H9 (cell line): Measurements from ENCODE around the gene PRPF19. TPM values are rescaled to one million over a fixed set of nuclear protein-coding genes. Genes with fewer than 3 reads are reported as not detected.

Experiments used
- DNase-seq: peaks from one replicate; pipeline ENCODE4 v3.0.0-alpha.2; 2017
- H2AFZ ChIP-seq: one replicate; pipeline ENCODE4 v1.6.1; 2013; ENCODE audit warnings: mild to moderate bottlenecking, low read length, control low read depth, moderate library complexity
- H2AK5ac ChIP-seq: 2 replicates; pipeline ENCODE4 v1.6.1; 2013; ENCODE audit warnings: low read length, control low read depth, mixed read lengths; ENCODE audit not compliant: insufficient read length
- H2BK120ac ChIP-seq: one replicate; pipeline ENCODE4 v1.6.1; 2013; ENCODE audit warnings: low read depth, mild to moderate bottlenecking, low read length, control low read depth, inconsistent platforms; ENCODE audit not compliant: poor library complexity, severe bottlenecking
- H2BK12ac ChIP-seq: 2 replicates; pipeline ENCODE4 v1.6.1; 2013; ENCODE audit warnings: low read length, control low read depth, mixed read lengths, low read depth; ENCODE audit not compliant: insufficient read length
- H2BK15ac ChIP-seq: 2 replicates; pipeline ENCODE4 v1.6.1; 2013; ENCODE audit warnings: low read depth, low read length, control low read depth
- H2BK20ac ChIP-seq: one replicate; pipeline ENCODE4 v1.6.1; 2013; ENCODE audit warnings: low read depth, mild to moderate bottlenecking, low read length, control low read depth, inconsistent platforms; ENCODE audit not compliant: poor library complexity, severe bottlenecking
- H2BK5ac ChIP-seq: 2 replicates; pipeline ENCODE4 v1.6.1; 2013; ENCODE audit warnings: low read length, control low read depth, mixed read lengths; ENCODE audit not compliant: insufficient read length
- H3K14ac ChIP-seq: 2 replicates; pipeline ENCODE4 v1.6.1; 2013; ENCODE audit warnings: low read length, control low read depth; ENCODE audit not compliant: insufficient read depth
- H3K18ac ChIP-seq: 2 replicates; pipeline ENCODE4 v1.6.1; 2013; ENCODE audit warnings: low read depth, mild to moderate bottlenecking, mixed read lengths, low read length, control low read depth; ENCODE audit not compliant: insufficient read length
- H3K23ac ChIP-seq: 2 replicates; pipeline ENCODE4 v1.6.1; 2013; ENCODE audit warnings: low read length, control low read depth, mixed read lengths, low read depth; ENCODE audit not compliant: insufficient read length
- H3K23me2 ChIP-seq: 2 replicates; pipeline ENCODE4 v1.6.1; 2013; ENCODE audit warnings: low read depth, mild to moderate bottlenecking, mixed read lengths, low read length, control low read depth; ENCODE audit not compliant: insufficient read length, poor library complexity, severe bottlenecking
- H3K27ac ChIP-seq: 2 replicates; pipeline ENCODE4 v1.5.1; 2013; ENCODE audit warnings: low read length, control low read depth, mixed read lengths, low read depth; ENCODE audit not compliant: insufficient read length
- H3K27me3 ChIP-seq: 2 replicates; pipeline ENCODE4 v1.6.1; 2013; ENCODE audit warnings: low read length, control low read depth, inconsistent platforms; ENCODE audit not compliant: insufficient read depth
- H3K4ac ChIP-seq: 2 replicates; pipeline ENCODE4 v1.6.1; 2013; ENCODE audit warnings: low read depth, mild to moderate bottlenecking, control low read depth, inconsistent platforms, low read length, moderate library complexity
- H3K4me1 ChIP-seq: 2 replicates; pipeline ENCODE4 v1.6.1; 2013; ENCODE audit warnings: low read length, control low read depth, inconsistent platforms; ENCODE audit not compliant: insufficient read depth
- H3K4me2 ChIP-seq: 2 replicates; pipeline ENCODE4 v1.6.1; 2013; ENCODE audit warnings: low read length, control low read depth, mixed read lengths; ENCODE audit not compliant: insufficient read length, insufficient read depth
- H3K56ac ChIP-seq: 2 replicates; pipeline ENCODE4 v1.6.1; 2013; ENCODE audit warnings: low read depth, mild to moderate bottlenecking, mixed read lengths, low read length, control low read depth; ENCODE audit not compliant: insufficient read length
- H3K79me1 ChIP-seq: 2 replicates; pipeline ENCODE4 v1.6.1; 2013; ENCODE audit warnings: low read depth, mild to moderate bottlenecking, moderate library complexity, low read length, control low read depth, inconsistent platforms; ENCODE audit not compliant: insufficient read depth, poor library complexity, severe bottlenecking
- H3K79me2 ChIP-seq: 2 replicates; pipeline ENCODE4 v1.6.1; 2013; ENCODE audit warnings: low read length, control low read depth, inconsistent platforms; ENCODE audit not compliant: insufficient read depth
- H3K9ac ChIP-seq: 2 replicates; pipeline ENCODE4 v1.6.1; 2013; ENCODE audit warnings: low read length, control low read depth, mixed read lengths; ENCODE audit not compliant: insufficient read length; ENCODE audit errors: extremely low read depth
- H3K9me3 ChIP-seq: one replicate; pipeline ENCODE4 v1.6.1; 2013; ENCODE audit warnings: low read depth, low read length, inconsistent platforms; ENCODE audit not compliant: control insufficient read depth
- H3T11ph ChIP-seq: one replicate; pipeline ENCODE4 v1.6.1; 2013; ENCODE audit warnings: mild to moderate bottlenecking, low read length, control low read depth, inconsistent platforms
- H4K20me1 ChIP-seq: one replicate; pipeline ENCODE4 v1.6.1; 2013; ENCODE audit not compliant: control insufficient read depth, insufficient read length, insufficient read depth
- H4K5ac ChIP-seq: 2 replicates; pipeline ENCODE4 v1.6.1; 2013; ENCODE audit warnings: low read depth, mild to moderate bottlenecking, mixed read lengths, low read length, control low read depth; ENCODE audit not compliant: insufficient read length
- H4K8ac ChIP-seq: replicated peaks from 2 replicates; pipeline ENCODE4 v1.6.1; 2013; ENCODE audit warnings: low read length, control low read depth, mixed read lengths, low read depth; ENCODE audit not compliant: insufficient read length
- H4K91ac ChIP-seq: 2 replicates; pipeline ENCODE4 v1.6.1; 2013; ENCODE audit warnings: low read depth, mild to moderate bottlenecking, moderate library complexity, mixed read lengths, low read length, control low read depth; ENCODE audit not compliant: insufficient read length
- H3K27ac Mint-ChIP-seq, 3 experiments: 2 replicates in 2 of 3; 3 replicates in 1 of 3; pipeline ENCODE4 v1.8.0; 2020 to 2021; ENCODE audit warnings: mixed read lengths in 3 of 3, mild to moderate bottlenecking in 1 of 3, moderate library complexity in 1 of 3
- H3K27me3 Mint-ChIP-seq: 2 replicates; pipeline ENCODE4 v1.8.0; 2021; ENCODE audit warnings: low read depth, mild to moderate bottlenecking, moderate library complexity, mixed read lengths
- H3K36me3 Mint-ChIP-seq, 3 experiments: 2 replicates in 2 of 3; 3 replicates in 1 of 3; pipeline ENCODE4 v1.8.0; 2020 to 2021; ENCODE audit warnings: low read depth in 3 of 3, mixed read lengths in 3 of 3; ENCODE audit not compliant: insufficient read depth in 1 of 3
- H3K4me1 Mint-ChIP-seq, 2 experiments: 2 replicates each; pipeline ENCODE4 v1.8.0; 2020; ENCODE audit warnings: mixed read lengths in 2 of 2
- H3K4me3 Mint-ChIP-seq, 2 experiments: 2 replicates in 1 of 2; 3 replicates in 1 of 2; pipeline ENCODE4 v1.8.0; 2020 to 2021; ENCODE audit warnings: mild to moderate bottlenecking in 2 of 2, mixed read lengths in 2 of 2, moderate library complexity in 1 of 2
- H3K9me3 Mint-ChIP-seq, 2 experiments: 2 replicates in 1 of 2; 3 replicates in 1 of 2; pipeline ENCODE4 v1.8.0; 2020; ENCODE audit warnings: mild to moderate bottlenecking in 2 of 2, mixed read lengths in 2 of 2, moderate library complexity in 1 of 2
- CTCF ChIP-seq: fragments of 200-600 bp; sonication (generic); conservative IDR thresholded peaks from 3 replicates; pipeline ENCODE4 v1.8.0; 2021; ENCODE audit warnings: antibody characterized with exemption, mild to moderate bottlenecking
- WGBS: extraction: QIAGEN DNeasy Blood & Tissue Kit; methylation state at CpG from one replicate; pipeline ENCODE4 v1.1.7; 2013; ENCODE audit warnings: missing lambda C conversion rate, low lambda C conversion rate, mixed read lengths; ENCODE audit not compliant: insufficient read length; ENCODE audit errors: extremely low coverage; 5-methylcytosine and 5-hydroxymethylcytosine counted together
- total RNA-seq: library from RNA; stranded (reverse); gene quantifications from 2 replicates; pipeline ENCODE4 v1.2.1, GENCODE V29; 2021

The PRPF19 gene
- total RNA-seq, 1 experiment from 2014 or later, result 130 TPM

- WGBS, result no CpG with 5 or more reads among the region's 8 CpGs
- Histone ChIP-seq H2AFZ (no peak overlapping the region), H2BK5ac (no peak overlapping the region), H3K9me3 (no peaks in the 10 kb centered on the region), H3K23me2 (peaks cover 15% of the 10 kb centered on the region), H4K5ac (no peak overlapping the region), H2BK20ac (no peak overlapping the region), H2AK5ac (no peak overlapping the region), H3K79me1 (no peaks in the 10 kb centered on the region), H3K18ac (peak overlapping the region; percentile 77), H4K91ac (no peak overlapping the region), H3K27me3 (no peaks in the 10 kb centered on the region; the same call in 1 of the 2 replicates), H3T11ph (no peak overlapping the region), H3K79me2 (no peaks in the 10 kb centered on the region), H4K20me1 (no peaks in the 10 kb centered on the region), H2BK12ac (no peak overlapping the region), H2BK120ac (no peak overlapping the region), H3K4me2 (peak overlapping the region; percentile 61), H3K23ac (no peak overlapping the region), H4K8ac (no peak overlapping the region), H3K4ac (no peak overlapping the region), H3K14ac (peak overlapping the region; percentile 74), H3K56ac (no peak overlapping the region), H3K9ac (peak overlapping the region; percentile 1), H3K27ac (no peak overlapping the region), H3K4me1 (no peaks in the 10 kb centered on the region), H2BK15ac (no peak overlapping the region)
- Mint-ChIP-seq H3K27me3 (peaks cover 48% of the 10 kb centered on the region), H3K36me3 (no peaks in the 10 kb centered on the region; a peak in 1 of 7 replicates), H3K27ac (peak overlapping the region in 1 of 3 experiments; percentile 72; a peak in 1 of 7 replicates), H3K4me3 (peak overlapping the region; percentile 51 to 81), H3K9me3 (no peaks in the 10 kb centered on the region), H3K4me1 (peaks cover 33 to 40% of the 10 kb centered on the region in 2 experiments)
- DNase-seq, result peak; percentile 53
- TF ChIP-seq CTCF, result no peak
Measured at GRCh38 chr11:60951606-60951903, 45.2 kb upstream of the PRPF19 start.
